Naive thymus-derived CD4-positive, alpha-beta T cell (primary cell): ENCODE data around the gene CRHR1. TPM values are rescaled to one million over a fixed set of nuclear protein-coding genes. Genes with fewer than 3 reads are reported as not detected.

Source experiments
- ATAC-seq: fragments of 150-1000 bp; cut with Tn5 transposase; 2 replicates; pipeline ENCODE4 v1.10.0; 2021; ENCODE audit warnings: mild to moderate bottlenecking, moderate library complexity
- CTCF ChIA-PET: fragments of 350-600 bp; sonication (Branson Sonifier 250); formaldehyde crosslinking; loops from one replicate; lab custom pipeline; 2021; ENCODE audit warnings: antibody characterized with exemption; lab: Charles Lee
- POLR2A ChIA-PET: fragments of 350-600 bp; sonication (Branson Sonifier 250); formaldehyde crosslinking; loops from one replicate; lab custom pipeline; 2021; ENCODE audit warnings: antibody characterized with exemption, inconsistent platforms; lab: Charles Lee
- DNase-seq, 9 donors: peaks; one replicate each; pipeline versions ENCODE4 v3.0.0 to v3.0.0-alpha.2; 2020 to 2022; ENCODE audit warnings: mixed read lengths in 1 of 9
- H3K27ac ChIP-seq: one replicate; pipeline ENCODE4 v1.7.0; 2013; ENCODE audit warnings: mild to moderate bottlenecking, low read depth, low read length, moderate library complexity
- H3K27me3 ChIP-seq, 2 donors: one replicate each; pipeline ENCODE4 v1.7.0; 2013; ENCODE audit warnings: low read length in 2 of 2, mild to moderate bottlenecking in 2 of 2, moderate library complexity in 2 of 2; ENCODE audit not compliant: control insufficient read depth in 2 of 2, insufficient read depth in 2 of 2
- H3K36me3 ChIP-seq, 3 experiments: 1 replicate in 2 of 3; 2 replicates in 1 of 3; pipeline ENCODE4 v1.7.0; 2013; ENCODE audit warnings: low read length in 3 of 3, mild to moderate bottlenecking in 3 of 3, moderate library complexity in 1 of 3; ENCODE audit not compliant: insufficient read depth in 3 of 3, control insufficient read depth in 2 of 3
- H3K4me1 ChIP-seq, 2 donors: one replicate each; pipeline ENCODE4 v1.7.0; 2013; ENCODE audit warnings: low read length in 2 of 2, mild to moderate bottlenecking in 2 of 2, moderate library complexity in 1 of 2; ENCODE audit not compliant: control insufficient read depth in 2 of 2, insufficient read depth in 2 of 2
- H3K4me3 ChIP-seq: 2 replicates; pipeline ENCODE4 v1.7.0; 2013; ENCODE audit warnings: mild to moderate bottlenecking, low read length
- H3K9me3 ChIP-seq, 3 experiments: 1 replicate in 2 of 3; 2 replicates in 1 of 3; pipeline ENCODE4 v1.7.0; 2013; ENCODE audit warnings: low read length in 3 of 3; ENCODE audit not compliant: control insufficient read depth in 2 of 3
- H3K27ac Mint-ChIP-seq, 9 donors: one replicate each; pipeline ENCODE4 v1.8.0; 2020 to 2022; ENCODE audit warnings: mixed read lengths in 9 of 9, mild to moderate bottlenecking in 8 of 9, moderate library complexity in 5 of 9, inconsistent platforms in 2 of 9
- H3K27me3 Mint-ChIP-seq, 5 donors: one replicate each; pipeline ENCODE4 v1.8.0; 2021 to 2022; ENCODE audit warnings: mixed read lengths in 5 of 5, mild to moderate bottlenecking in 1 of 5
- H3K36me3 Mint-ChIP-seq, 5 donors: one replicate each; pipeline ENCODE4 v1.8.0; 2020 to 2022; ENCODE audit warnings: mixed read lengths in 5 of 5, mild to moderate bottlenecking in 3 of 5, inconsistent platforms in 1 of 5
- H3K4me1 Mint-ChIP-seq, 7 donors: one replicate each; pipeline ENCODE4 v1.8.0; 2020 to 2022; ENCODE audit warnings: mixed read lengths in 7 of 7, mild to moderate bottlenecking in 3 of 7, inconsistent platforms in 1 of 7
- H3K4me3 Mint-ChIP-seq, 10 donors: one replicate each; pipeline ENCODE4 v1.8.0; 2020 to 2022; ENCODE audit warnings: mild to moderate bottlenecking in 10 of 10, mixed read lengths in 10 of 10, moderate library complexity in 6 of 10, inconsistent platforms in 2 of 10
- H3K9me3 Mint-ChIP-seq, 11 donors: one replicate each; pipeline ENCODE4 v1.8.0; 2020 to 2022; ENCODE audit warnings: mixed read lengths in 11 of 11, mild to moderate bottlenecking in 4 of 11, inconsistent platforms in 1 of 11, moderate library complexity in 1 of 11
- intact Hi-C, 2 donors: fragments of 100-400 bp; cut with micrococcal nuclease; formaldehyde crosslinking; loops; one replicate each; pipeline ENCODE4 v1.15.1; 2023
- polyA plus RNA-seq, 2 donors: library from polyadenylated mRNA; unstranded; fragments of 300-500 nt; fragmentation: Illumina TruSeq; gene quantifications; one replicate each; pipeline ENCODE4 v1.2.3, GENCODE V29; 2021
- total RNA-seq, 6 experiments: library from RNA in 5 of 6; stranded (reverse) in 5 of 6; gene quantifications; 1 replicate in 5 of 6; 2 replicates in 1 of 6; pipeline ENCODE4 v1.2.3 and lab custom pipeline; 2021 to 2026

CRHR1 gene
- total and polyA plus RNA-seq, 7 experiments from 2014 or later, result not detected

DNA sequence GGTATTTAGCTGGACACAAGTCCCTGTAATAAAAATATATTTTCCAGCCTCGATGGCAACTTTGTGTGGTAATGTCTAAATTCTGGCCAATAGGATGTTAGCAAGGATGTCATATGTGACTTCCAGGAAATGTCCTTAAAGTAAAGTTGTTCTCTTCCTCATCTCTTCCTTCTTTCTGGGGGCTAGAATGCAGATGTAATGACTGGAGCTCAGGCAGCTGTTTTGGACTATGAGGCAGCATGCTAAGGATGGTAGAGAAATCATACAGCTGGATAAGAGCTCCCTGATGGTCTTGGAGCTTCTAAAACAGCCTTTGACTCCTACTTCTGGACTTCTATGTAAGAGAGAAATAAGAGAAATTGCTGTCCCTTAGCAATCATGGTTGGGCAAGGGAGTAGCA, 93.3 kb downstream of the CRHR1 start:
- Histone ChIP-seq H3K9me3 (no peaks in the 10 kb centered on the region), H3K4me1 (peaks cover 0 to 8% of the 10 kb centered on the region in 2 donors), H3K4me3 (no peak overlapping the region), H3K36me3 (no peaks in the 10 kb centered on the region), H3K27me3 (no peaks in the 10 kb centered on the region), H3K27ac (no peak overlapping the region)
- no peak for DNase-seq
- no peak for ATAC-seq
- Mint-ChIP-seq H3K27ac (no peak overlapping the region), H3K4me1 (peaks cover 0 to 13% (median 10%) of the 10 kb centered on the region in 7 donors), H3K36me3 (peaks cover 0 to 3% (median 0%) of the 10 kb centered on the region in 5 donors), H3K4me3 (no peak overlapping the region), H3K27me3 (peaks cover 2 to 23% (median 7%) of the 10 kb centered on the region in 5 donors), H3K9me3 (peaks cover 0 to 6% (median 0%) of the 10 kb centered on the region in 11 donors)
- ChIA-PET CTCF (no interaction called here), POLR2A (no interaction called here)
- intact Hi-C loops, result no loop called here

DNA sequence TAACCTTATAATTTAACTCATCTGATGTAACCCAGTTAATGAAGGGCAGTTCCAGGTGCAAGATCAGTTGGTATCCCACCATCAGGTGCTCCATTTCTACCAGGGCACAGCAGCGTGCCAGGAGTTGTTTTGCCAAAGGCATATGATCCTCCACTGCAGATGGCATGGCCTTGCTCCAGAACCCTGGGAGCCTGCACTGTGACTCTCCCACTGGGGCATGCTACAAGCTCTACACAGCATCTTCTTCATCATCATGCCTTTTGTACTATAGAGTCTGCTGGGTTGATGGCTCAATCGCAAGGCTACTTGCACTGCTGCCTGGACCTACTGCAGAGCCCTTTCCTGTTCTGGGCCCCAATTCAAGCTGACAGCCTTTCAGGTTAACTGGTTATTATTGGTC, 98.9 kb downstream of the CRHR1 start:
- peaks cover 0 to 5% (median 0%) of the 10 kb centered on the region in 5 donors for H3K36me3 Mint-ChIP-seq
- no peak overlapping the region for H3K4me3 Mint-ChIP-seq
- DNase-seq (no peak), ATAC-seq (no peak)
- ChIA-PET CTCF (no interaction called here), POLR2A (no interaction called here)
- no peak overlapping the region for H3K4me3 ChIP-seq
- H3K9me3 ChIP-seq, result no peaks in the 10 kb centered on the region
- H3K27me3 Mint-ChIP-seq, result peaks cover 4 to 20% (median 7%) of the 10 kb centered on the region in 5 donors
- H3K27ac Mint-ChIP-seq, result no peak overlapping the region
- H3K4me1 ChIP-seq, result no peaks in the 10 kb centered on the region
- H3K27ac ChIP-seq, result no peak overlapping the region
- H3K9me3 Mint-ChIP-seq, result peaks cover 1 to 25% (median 5%) of the 10 kb centered on the region in 11 donors
- intact Hi-C loops, result no loop called here
- H3K36me3 ChIP-seq, result no peaks in the 10 kb centered on the region
- H3K4me1 Mint-ChIP-seq, result peaks cover 0 to 6% (median 0%) of the 10 kb centered on the region in 7 donors
- H3K27me3 ChIP-seq, result no peaks in the 10 kb centered on the region

Other genes starting within 250 kb of the CRHR1 start
- not detected for gene SPPL2C, start 60.6 kb downstream of the CRHR1 start, total RNA-seq
- gene SPPL2C, start 60.6 kb downstream of the CRHR1 start, polyA plus RNA-seq, result not detected
- gene MAPT, start 110.2 kb downstream of the CRHR1 start, total RNA-seq, result 1 to 10 TPM in 3 of 5 experiments, under 1 TPM in 2; 0.27 to 1.3 (median 1.1) TPM
- gene MAPT, start 110.2 kb downstream of the CRHR1 start, polyA plus RNA-seq, result under 1 TPM; 0.12 to 0.80 TPM
- gene STH, start 214.9 kb downstream of the CRHR1 start, total RNA-seq, result not detected
- not detected for gene STH, start 214.9 kb downstream of the CRHR1 start, polyA plus RNA-seq